GM18498 (cell line): Measurements from ENCODE around the gene ANKRD45.
"Not testable (repeated sequence)": the region's sequence is repeated elsewhere in the genome, so short reads cannot be mapped to it uniquely, and the experiment has no call there.

ENCODE experiments used
- ATAC-seq: cut with Tn5 transposase; IDR thresholded peaks from one replicate; pipeline ENCODE4 v1.9.1; 2021; ENCODE audit warnings: mild to moderate bottlenecking, moderate library complexity; ENCODE audit not compliant: unreplicated experiment

Gene ANKRD45

DNA sequence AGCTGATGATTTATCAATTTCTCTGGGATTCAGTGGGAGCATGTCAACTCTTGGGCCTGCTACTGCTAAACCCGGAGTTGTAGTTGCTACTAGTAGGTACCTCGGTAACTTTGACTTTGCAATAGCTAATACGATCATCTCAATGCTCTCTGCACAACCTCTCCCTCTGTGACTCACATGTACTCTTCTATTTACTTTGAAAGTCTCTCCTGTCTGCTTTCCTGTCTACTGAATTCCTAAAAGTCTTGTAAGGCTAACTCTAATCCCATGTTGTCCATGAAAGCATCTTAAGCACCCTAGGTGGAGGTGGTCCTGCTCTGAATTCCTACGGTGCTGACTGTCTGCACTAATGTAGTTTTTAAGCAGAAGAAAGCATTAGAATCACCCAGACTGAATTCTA is 96.1 kb downstream of the ANKRD45 start:
- ATAC-seq, result no peak

DNA sequence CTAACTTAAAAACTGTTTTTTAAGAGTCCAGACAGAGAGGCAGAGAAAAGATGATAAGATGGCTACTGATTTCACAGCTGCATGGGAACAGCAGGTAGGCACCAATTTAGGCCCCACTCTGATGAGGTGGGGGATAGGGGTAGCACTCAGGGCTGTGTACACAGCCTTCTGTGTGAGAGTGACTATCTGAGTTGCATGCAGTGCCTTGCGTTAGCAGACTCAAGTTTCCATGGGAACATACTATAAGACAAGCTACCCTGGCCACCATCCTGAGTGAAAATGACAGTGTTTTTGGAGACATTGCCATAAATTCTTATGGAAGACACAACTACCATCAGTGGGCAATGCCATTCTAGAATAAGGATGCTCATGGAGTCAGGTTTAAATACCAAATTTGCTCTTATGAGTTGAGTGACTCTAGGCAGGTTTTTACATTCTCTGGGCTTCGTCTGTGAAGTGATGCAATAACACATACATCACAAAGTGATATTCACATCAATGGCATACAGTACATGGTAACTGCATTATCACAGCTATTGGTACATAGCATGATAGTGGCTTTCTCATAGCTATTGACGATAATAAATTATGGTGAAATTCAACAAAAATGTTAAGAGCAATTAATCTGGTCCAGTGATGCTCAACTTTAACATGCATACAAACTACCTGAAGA is 97.3 kb downstream of the ANKRD45 start:
- no peak for ATAC-seq

DNA sequence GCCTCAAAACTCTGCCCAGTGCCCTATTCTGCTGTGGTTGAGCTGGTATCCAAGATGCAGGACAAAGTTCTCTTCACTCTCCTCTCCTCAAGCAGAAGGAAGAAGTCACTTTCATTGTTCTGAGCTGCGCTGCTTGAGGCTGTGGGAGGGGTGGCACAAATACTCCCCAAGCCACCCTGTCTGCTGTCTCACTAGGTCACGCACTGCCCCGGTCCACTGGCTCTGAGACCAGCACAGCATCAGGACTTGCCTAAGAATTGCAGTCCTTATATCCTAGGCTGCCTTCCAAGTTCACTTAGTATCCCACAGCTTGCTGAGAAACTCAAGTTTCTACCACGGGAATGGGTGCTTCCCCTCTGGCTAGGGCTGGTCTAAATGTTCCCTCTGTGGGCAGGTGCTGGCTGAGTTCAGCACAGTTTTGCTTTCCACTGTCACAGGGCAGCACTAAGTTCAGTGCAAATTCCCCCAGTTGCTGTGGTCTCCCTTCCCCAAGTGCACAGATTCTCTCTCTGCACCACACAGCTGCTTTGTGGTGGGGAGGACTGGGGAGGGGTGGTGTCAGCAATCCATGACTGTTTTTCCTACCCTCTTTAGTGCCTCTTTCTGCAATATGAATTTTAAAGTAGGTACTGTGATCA is 99.2 kb downstream of the ANKRD45 start:
- ATAC-seq, result peak; percentile 69

DNA sequence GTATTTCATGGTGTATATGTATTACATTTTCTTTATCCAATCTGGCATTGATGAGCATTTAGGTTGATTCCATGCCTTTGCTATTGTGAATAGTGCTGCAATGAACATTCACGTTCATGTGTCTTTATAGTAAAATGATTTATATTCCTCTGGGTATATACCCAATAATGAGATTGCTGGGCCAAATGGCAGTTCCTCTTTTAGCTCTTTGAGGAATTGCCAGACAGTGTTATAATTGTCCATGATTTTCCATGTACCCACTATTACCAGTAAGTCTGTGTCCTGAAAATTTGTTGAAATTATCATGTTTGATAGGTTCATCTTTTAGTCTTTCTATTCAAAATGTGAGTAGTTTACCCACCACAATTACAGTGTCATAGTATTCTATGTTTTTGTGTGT is 101.2 kb downstream of the ANKRD45 start:
- ATAC-seq, result no peak

DNA sequence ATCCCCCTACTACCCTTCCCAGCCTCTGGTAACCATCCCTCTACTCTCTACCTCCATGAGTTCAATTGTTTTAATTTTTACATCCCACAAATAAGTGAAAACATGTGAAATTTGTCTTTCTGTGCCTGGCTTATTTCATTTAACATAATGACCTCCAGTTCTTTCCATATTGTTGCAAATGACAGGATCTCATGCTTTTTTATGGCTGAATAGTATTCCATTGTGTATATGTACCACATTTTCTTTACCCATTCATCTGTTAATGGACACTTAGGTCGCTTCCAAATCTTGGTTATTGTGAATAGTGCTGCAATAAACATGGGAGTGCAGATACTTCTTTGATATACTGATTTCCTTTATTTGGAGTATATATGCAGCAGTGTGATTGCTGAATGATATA is 105.8 kb downstream of the ANKRD45 start:
- ATAC-seq, result not testable (repeated sequence)

DNA sequence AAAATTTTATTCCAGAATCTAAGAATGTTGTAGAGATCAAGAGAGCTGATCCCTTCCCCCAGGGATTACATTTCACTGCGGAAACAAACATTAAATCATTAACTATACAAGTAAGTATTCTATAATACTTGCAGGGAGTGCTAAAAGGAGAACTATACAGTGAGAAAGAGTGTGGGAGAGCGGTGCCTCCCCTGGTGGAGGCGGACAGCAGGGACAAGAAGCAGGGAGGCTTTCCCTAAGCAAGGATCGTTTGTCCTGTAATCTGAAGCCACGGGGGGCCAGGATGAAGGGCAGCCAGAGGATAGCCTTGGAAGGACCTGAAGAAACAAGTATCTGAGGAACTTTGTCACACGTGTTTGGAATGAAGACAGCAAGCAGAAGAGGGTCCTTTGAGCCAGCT is 106.8 kb downstream of the ANKRD45 start:
- no peak for ATAC-seq

DNA sequence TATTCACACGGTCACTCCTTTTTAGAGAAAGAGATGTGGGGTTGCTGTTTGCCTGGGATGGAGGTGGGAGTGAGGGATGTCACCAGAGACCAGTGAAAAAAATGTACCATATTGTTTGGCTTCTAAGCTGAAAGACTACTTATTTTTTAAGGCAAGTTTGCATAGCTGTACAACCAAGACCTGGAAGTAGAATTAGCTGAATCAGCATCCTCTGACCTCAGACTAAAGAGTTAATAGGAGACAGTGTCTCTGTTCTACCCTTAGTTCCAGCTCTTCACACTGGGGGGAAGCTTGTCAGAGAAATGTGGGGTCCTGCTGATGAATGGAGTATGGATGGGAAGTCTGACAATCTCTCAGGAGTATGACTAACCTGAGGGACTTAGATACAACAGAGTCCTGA is 108.4 kb downstream of the ANKRD45 start:
- no peak for ATAC-seq

DNA sequence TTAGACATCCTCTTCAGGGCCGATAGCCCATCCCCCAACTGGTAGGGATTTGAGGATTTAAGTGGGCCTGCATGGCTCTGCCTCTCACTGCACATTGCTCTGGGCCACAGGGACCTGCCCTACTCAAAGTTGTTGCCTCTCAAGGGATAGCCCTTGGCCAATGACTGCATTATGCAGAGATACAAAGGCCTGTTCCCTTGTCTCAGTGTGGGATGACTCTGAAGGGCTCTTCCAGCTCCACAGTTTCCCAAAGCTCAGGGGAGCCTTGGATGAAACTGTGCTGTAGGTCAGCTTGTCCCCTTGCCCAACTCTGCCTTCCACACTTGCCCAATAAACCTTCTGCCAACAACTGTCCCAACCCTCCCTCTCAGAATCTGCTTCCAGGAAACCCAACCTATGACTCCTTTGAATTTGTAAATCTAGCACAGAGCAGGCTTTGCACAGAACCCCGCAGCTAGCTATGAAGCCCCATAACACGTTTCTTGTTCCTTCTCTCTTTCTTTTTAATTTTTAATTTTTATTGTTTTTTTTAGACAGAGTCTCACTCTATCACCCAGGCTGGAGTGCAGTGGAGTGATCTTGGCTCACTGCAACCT is 109.3 kb downstream of the ANKRD45 start:
- no peak for ATAC-seq
